ENCODE results near the gene LIMS2.
A peak's percentile ranks its signal among the peaks of the same experiment; 100 is the strongest.

The LIMS2 gene

DNA sequence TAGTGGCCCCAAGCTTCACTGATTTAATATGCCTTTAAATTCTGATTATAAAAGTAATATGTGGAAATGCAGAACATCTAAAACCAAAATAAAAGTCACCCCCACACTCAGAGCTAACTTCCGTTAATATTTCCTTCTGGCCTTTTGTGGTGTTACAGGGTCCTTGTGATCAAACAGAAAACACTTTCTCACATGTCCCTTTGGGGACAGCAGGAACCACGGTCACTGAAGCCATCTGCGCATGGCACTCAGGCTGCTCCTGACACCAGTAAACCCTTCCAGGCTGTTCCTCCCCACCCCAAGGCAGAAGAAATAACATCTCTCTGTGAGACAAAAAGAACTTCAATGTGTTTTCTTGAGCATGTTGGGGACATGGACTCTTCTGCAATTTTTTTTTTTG lies 54.5 kb downstream of the LIMS2 start:
- DNase-seq: peak; percentile 47 to 68 (median 50)

DNA sequence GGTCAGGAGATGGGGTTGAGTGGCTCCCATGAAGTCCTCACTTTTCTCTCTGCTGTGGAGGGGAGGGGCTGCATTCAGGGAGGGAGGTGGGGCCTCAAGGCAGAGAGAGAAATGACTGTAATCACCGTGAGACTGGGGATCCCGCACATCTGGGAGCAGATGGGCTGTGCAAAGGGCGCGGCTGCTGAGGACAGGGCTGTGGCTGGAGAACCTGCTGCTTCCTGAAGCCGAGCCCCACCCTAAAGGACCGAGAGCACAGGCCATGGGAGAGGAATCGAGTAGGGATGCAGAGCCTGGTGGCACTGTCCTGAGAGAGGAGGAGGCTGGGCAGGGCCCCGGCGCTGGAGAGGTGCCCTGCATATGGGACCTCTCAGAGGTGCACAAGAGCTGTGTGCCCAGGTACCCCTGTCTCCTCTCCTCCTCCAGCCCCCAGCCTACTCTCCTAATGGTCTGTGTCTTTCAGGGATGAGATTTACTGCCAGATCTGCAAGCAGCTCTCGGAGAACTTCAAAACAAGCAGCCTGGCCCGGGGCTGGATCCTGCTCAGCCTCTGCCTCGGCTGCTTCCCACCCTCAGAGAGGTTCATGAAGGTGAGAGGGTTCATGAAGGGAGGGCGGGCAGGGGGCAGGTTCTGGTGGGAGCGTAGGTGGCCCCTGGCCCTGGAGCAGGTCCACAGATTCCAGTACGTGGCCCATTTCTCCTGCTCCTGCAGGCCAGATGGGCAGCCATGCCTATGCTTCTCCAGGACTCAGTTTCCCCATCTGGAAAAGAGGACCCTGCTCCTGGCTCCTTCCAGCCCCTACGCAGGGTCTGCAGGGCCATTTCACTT lies 55.2 kb downstream of the LIMS2 start:
- no peak for DNase-seq

- DNase-seq: no peak
Observed at GRCh38 chr2:127619203-127619590, 56.1 kb downstream of the LIMS2 start.

- DNase-seq: no peak
Observed at GRCh38 chr2:127618551-127619202, 56.7 kb downstream of the LIMS2 start.

- DNase-seq: no peak
Observed at GRCh38 chr2:127615511-127616166, 59.7 kb downstream of the LIMS2 start.

DNA sequence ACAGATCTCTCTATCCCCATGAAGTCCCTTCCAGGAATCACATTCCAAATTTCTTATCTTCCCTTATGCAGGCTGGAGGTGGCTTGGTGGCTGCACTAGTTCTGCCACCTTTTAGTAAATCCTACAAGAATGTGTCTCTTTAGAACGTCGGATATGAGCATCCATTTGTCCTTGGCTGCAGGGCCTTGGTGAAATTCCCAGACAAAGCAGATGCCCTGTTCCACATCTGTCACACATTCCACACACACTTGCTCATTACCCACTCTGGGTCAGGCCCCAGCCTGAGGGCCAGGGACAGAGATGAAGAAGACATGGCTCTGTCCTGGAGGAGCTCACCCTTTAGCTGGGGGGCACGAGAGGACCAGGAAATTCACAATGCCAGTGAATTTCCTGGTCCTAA lies 60.6 kb downstream of the LIMS2 start:
- DNase-seq: no peak

GRCh38 chr2:127614246-127614645 lies 61.1 kb downstream of the LIMS2 start:
- no peak for DNase-seq

GRCh38 chr2:127612111-127612822 lies 63.1 kb downstream of the LIMS2 start:
- DNase-seq: no peak

- DNase-seq: no peak
Observed at GRCh38 chr2:127611076-127611925, 64.0 kb downstream of the LIMS2 start.

DNA sequence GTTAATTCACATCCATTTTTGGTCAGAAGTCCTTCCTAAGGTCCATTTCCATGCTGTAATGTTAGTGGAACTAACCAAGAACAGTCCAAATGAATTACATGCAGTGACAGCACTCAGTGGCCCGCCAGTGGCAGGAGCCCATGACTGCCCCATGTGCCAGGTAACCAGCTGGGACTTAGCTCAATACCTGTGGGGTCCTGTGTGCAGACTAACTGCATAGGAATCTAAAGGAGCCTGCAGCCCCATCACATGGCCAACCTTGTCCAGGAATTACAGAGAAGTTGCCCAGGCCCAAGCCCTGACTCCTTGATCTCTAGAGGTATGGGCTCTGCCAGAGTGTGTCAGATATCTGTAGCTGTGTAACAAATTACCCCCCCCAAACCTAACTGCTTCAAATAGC lies 64.8 kb downstream of the LIMS2 start:
- DNase-seq: no peak

DNA sequence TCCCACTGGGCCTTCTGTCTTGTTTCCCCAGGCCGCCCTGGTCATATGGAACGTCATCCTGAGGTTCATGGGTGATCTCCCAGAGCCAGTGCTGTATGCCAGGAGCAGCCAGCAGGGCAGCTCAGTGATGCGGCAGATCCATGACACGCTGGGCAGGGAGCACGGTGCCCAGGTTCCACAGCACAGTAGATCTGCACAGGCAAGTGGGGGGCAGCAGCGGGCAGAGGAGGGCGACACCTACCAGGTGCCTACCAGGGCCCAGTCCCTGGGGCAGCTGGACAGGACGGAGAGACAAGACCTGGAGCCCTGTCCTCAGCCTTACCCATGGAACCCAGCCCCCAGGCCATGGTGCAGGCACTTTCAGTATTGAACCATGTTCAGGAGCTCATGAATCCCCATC lies 65.5 kb downstream of the LIMS2 start:
- no peak for DNase-seq

GRCh38 chr2:127609031-127609751 lies 66.1 kb downstream of the LIMS2 start:
- no peak for DNase-seq

DNA sequence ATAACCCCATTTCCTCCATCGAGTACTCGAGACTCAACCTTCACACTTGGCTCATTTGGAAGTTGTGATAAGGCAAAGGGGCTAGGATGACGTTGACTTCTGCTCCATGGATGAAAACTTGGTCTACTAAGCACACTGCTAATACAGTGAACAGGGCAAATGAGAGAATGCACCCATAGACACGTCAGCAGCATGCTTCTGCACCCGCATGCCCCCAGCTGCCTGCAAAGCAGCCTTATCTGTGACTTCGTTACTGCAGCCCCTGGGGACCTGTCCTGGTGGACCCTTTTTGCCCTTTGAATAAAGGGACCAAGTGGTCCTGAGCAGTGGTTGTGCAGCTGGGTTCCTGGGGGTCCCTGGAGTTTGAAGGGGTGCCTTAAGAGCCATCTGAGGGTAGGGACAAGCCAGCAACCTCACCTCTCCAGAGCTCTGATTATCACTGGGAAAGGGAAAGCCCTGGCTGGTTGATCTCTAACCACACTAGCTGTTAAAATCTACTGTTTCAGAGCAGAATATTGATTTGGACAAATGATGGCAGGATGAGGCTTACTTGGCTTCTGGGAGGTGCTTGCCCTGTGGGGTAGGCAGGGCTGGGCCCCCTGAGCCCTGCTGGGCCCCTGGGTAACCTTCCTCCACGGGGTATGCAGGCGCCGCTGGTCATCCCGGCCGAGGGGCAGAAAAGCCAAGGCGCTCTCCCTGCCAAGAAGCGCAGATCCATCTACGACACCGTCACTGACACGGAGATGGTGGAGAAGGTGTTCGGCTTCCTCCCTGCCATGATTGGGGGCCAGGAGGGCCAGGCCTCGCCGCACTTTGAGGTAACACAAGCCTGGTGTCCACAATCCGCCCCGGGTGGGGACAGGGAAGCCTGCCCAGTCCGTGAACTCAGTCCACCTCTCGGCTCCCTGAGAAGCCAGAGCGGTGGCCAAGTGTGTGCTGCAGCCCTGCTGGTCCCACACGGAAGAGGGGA lies 67.0 kb downstream of the LIMS2 start:
- no peak for DNase-seq

DNA sequence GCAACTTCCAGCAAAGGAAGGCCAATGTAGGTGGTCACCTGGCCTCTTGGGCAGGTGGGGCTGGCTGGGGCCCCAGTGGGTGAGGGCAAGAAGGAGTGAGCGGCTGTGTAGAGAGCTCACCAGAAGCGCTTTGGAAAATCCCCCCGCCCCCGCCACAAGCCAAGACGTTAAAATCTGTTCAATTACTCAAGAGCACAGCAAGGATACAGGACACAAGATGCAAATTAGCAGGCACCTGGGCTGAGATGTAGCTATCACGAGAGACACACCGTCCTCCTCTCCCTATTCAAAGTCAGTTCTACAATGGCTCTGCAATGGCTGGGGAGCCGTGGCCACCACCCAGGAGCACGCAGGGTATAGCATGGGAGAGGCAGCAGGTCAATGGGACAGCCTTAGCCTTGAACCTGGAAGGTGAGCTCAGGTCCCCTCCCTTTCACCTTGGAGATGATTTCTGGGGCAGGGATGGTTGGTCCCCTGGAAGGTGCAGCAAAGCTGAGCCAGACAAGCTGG lies 67.9 kb downstream of the LIMS2 start:
- DNase-seq: no peak

- no peak for DNase-seq
Observed at GRCh38 chr2:127606625-127607398, 68.5 kb downstream of the LIMS2 start.

DNA sequence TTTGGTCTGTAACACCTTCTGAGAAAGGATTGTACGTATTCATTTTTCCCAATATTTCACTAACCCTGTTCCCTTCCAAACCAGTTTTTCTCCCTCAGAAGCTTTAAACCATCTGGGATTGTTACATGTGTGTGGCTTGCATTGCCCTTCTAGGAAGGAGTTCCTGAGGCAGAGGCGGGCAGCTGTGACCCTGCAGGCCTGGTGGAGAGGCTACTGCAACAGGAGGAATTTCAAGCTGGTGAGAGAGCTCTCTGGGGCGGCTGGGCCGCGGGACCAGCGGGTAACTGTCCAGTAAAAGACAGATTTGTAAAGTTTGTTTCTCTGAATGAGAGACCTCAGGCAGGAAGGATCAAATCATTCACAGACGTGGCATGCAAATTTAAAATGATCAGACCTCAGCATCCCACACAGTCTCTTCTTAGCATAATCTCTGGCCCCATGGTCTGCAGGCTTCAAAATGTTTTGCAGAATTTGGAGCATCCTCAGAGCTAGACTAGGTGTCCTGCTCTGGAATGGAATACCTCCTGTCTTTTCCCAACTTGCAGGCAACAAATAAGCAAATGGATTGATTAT lies 69.6 kb downstream of the LIMS2 start:
- DNase-seq: no peak

- no peak for DNase-seq
Observed at GRCh38 chr2:127604986-127605385, 70.3 kb downstream of the LIMS2 start.

GRCh38 chr2:127599211-127599610 lies 76.1 kb downstream of the LIMS2 start:
- DNase-seq: no peak

DNA sequence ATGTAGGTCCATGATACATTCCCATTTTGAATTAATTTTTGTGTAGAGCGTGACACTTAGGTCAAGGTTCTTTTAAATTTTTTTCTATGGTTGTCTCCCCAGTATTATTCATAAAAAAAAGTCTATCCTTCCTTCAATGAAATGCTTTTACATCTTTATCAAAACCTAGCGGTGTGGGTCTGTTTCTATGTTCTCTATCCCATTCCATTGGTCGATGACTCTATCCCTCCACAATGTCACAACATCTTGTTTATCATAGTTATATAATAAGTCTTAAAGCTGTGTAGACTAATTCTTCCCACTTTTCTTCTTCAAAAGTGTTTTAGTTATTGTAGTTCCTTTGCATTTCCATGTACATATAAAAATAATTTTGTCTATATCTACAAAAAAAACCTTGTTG lies 76.6 kb downstream of the LIMS2 start:
- no peak for DNase-seq
